ENCODE results near the gene NSUN2.
A peak's percentile ranks its signal among the peaks of the same experiment; 100 is the strongest.

Gene NSUN2

DNA sequence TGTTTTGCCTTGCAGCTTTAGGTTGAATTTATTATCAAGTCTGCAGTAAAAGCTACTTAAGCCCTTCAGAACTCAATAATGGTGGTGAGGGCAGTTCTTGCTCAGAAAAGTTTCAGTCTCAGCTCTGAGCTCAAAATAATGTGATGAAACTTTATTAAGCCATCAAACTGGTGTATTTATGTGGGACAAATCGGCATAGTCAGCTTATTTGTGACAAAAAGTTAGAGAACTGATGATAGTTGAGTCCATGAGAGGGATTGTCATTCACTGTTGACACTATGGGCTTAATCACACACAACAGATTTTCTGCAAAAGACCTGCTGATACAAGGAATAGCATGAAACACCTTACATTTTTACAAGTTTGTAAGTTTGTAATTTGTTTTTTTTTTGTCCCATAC lies 9.8 kb upstream of the NSUN2 start:
- no peak for ATAC-seq

DNA sequence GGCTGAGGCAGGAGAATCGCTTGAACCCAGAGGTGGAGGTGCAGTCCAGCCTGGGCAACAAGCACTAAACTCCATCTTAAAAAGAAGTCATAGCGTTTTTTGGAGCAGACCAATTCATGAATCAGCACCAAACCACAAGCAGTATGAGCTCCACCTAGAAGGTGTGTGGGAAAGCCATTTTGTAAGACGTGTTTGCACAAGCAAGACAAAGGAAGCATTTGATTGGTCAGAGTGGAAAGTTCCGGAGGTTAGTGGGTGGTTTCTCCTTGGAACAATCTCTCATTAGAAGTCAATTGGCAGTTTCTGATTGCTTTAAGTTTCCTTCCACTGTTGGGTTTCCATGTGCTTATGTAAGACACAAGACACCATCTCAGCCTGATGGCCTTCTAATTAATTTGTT lies 5.4 kb upstream of the NSUN2 start:
- no peak for ATAC-seq

DNA sequence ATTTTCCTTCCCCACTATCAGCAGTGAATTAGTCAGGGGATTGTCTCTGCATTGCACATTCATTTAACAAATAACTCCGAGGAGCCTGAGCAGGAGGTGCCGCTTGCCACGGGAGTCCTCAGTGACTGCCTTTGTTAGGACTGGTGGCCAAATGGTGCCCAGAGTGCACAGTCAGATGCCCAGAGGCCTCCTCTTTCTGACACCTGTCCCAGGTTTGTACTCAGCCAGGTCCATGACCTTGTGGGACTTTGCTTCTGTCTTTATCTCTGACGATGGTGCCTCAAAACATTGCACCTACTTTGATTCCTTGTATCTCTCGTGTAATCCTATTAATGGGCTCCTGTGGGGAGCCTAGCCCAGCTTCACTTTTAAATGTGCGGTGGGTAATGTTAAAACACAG lies 4.7 kb upstream of the NSUN2 start:
- no peak for ATAC-seq

DNA sequence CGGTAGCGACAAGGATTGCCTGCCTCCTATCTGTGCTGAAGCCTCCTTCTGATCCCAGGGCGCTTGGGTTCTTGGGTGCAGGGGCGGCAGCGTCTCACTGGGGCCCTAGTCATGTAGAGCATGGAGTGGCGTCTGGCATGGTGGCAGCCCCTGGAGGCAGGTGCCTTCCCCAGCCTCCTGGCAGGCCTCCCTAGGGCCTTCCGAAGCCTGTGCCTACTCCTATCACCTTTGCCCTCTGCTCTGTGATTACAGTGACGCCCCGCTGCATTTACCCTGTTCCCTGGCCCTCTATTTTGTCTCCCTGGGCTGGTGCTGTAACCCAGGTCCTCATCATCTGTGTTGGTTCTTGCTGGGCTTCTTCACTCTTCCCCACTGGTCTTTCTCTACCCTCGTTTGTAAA lies 4.2 kb upstream of the NSUN2 start:
- no peak for ATAC-seq

DNA sequence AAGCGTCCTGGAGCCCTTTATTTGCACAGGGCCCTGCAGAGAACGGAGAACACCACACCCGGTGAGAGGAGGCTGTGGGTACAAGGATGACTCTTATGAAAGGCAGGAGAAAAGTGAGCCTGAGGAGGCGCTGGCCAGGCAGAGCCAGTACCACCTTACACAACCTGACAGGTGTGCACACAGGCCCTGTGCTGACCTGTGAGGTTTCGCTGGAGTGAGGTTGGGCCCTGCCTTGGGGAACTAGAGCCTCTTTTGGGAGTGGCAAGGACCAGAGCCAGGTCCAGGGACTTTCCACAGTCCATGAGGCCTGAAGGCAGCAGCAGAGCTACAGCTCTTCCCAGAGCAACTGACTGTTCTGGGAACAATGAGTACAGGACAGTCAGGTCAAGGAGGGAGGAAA lies 3.4 kb upstream of the NSUN2 start:
- no peak for ATAC-seq

DNA sequence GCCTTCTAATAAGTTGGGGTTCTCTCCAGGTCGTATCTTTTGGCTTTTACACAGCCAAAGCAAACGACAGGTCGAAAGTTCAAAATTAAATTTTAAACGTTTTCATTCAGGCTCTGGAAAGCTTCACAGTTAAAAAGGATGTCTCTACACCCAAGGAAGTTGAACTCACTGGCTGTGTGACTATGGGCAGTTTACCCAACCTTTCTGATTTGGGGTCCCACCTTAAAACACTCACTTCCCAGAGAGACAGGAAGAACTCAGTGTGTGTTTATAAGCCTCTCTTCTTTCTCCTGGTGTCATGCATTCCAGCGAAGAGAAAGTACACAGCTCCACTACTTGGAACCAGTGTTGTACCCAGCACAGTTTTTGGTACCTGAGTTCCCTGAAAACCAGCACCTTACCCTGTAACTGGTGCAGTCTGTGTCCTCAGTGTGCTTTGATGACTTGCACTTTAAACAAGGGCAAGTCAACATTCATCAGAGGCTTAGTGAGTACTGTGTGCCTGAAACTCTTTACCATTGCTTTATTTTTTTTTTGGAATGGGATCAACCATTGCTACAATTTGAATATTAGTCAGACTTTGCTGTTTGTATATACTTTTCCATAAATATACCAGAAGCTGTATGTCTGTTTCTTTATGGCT lies 2.1 kb upstream of the NSUN2 start:
- ATAC-seq, result no peak

DNA sequence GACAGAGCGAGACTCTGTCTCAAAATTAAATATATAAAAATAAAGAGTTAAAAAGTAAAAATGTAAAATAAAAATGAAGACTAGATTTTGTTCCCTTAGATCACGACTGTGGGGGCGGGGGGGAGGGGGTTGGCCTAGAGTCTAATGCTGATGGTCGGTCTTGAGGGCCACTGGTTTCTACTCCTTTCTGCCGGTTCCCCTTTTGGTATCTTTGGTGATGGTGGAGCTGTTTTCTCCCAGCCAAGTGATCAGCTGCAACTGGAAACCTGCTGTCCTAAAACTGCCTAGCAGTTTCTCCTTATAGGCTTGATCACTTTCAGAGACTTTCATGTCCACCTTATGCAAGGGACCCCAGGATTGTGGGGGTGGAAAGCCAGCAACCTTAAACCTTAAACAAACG lies 1.5 kb upstream of the NSUN2 start:
- no peak for ATAC-seq

DNA sequence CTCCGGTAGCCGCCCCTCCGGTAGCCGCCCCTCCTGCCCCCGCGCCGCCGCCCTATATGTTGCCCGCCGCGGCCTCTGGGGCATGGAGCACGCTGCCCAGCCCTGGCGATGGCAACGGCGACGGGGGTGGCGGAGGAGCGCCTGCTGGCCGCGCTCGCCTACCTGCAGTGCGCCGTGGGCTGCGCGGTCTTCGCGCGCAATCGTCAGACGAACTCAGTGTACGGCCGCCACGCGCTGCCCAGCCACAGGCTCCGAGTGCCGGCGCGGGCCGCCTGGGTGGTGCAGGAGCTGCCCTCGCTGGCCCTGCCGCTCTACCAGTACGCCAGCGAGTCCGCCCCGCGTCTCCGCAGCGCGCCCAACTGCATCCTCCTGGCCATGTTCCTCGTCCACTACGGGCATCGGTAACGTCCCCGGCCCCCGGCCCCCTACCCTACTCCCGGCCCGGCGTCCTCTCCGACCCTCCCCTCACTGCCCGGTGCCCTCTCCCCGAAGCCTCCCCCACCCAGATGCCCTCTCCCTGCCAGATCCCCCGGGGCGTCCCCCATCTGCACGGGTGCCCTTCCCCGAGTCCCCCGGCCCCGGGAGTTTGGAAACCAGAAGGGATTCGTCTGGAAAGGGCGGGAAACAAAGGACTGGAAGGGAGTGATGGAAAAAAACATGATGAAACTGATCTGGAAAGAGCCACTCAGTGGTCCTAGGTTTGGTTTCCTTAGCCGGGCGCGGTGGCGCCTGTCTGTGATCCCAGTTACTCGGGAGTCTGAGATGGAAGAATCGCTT lies 813 bp upstream of the NSUN2 start:
- ATAC-seq, result peak; percentile 51 to 61

DNA sequence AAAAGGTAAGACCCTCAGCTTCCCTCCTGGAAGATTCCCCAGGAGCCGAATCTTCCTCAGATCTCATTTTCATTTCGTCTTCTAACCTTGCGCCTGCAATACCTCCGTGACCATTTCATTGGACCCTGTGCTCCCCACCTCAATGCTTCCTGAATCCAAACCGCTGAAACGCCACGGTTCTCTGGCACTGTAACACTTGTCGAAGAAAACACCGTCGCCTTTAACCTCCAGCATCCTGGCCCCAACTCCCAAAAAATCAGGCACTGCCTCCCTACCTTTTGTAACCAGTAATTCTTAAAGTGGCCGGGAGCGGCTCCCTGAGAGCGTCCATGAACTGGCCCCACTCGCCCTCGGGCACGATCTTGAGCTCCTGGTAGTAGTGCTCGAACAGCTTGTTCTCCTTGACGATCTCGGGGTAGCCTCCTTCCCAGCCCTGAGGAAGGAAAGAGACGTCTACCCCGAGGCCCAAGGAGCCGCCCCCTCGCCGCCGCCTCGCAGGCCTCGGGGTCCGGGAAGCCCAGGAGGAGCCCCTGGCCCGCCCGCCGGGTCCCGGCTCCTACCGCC lies 438 bp downstream of the NSUN2 start:
- peak; percentile 21 to 25 for ATAC-seq

DNA sequence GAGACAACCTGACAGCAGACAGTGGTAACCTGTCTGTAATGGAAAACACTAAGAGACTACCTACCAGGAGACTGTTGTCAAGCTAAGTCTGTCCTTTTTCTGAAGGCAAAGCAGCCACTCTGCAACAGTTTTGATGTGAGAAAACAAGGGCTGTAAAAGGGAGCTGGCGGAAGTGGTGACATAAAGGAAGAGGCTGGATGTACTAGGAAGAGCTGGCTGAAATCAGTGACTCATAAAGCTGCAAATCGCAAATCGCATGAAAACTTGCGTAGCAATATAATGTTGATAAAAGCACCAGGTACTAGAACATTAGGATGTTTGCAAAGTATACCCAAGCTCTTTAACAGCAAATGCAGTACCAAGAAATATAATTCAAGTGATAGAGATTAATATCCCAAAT lies 1.4 kb downstream of the NSUN2 start:
- no peak for ATAC-seq

DNA sequence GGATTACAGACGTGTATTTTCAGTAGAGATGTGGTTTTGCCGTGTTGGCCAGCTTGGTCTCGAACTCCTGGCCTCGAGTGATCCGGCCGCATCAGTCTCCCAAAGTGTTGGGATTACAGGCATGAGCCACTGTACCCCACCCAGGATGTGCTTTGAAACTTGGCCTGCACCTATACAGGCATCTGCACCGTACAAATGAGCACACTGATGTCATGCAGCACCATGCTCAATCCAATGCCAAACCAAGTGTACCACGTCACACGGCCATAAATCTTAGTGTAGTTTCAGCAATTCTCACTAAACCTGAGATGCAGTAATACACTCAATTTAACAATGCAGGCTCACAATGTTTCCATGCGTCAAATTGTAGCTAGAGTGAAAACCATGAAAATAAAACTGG lies 6.3 kb downstream of the NSUN2 start:
- no peak for ATAC-seq

DNA sequence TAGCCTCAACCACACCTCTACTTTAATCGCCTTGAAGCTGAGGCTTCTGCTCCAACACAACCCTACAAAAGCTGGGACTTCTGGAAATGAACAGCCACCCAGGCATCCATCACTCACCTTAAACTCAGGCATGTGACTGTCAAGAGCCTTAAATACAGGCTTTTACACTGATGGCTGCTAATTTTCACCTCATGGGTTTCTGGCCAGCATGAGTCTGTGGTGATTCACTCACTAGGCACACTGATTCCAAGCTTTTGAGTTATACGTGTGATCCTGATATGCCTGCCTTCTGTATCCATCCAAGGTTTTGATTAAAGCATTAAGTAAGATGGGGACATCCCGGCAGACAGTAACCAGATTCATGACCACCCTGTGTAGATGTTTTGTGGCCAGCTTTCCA lies 8.9 kb downstream of the NSUN2 start:
- ATAC-seq, result no peak

DNA sequence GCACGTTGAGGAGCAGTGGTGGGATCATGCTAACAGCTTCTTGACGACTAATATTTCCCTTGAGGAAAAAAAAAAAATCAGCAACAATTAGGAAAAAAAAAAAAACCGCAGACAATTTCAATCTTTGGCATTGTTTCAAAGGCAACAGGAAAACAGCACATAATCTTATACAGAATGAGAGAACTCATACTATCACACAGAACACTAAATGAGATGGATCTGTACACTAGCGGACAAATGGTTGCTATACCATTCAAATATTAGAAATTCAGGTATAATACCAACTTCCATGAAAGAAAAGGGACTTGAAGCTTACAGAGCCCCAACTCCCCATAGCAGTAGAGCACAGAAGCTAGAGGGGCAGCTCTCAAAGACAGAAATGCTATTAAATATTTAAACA lies 9.6 kb downstream of the NSUN2 start:
- ATAC-seq, result no peak

DNA sequence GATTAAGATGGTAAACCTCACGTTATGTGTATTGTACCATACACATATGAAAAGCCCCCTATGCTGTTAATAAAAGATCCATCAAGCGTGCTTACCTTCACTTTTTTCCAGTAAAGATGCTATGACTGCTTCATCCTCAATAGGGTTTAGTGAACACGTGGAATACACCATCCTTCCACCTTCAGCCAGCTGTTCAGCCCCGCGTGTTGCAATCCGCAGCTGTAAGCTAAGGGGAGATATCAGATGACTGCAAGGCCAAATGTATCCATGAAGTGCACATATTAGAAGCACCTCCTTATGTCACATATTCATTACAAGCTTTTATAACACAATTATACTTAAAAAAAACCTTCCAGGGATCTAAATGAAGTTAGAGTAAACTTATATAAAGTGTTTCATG lies 16.2 kb downstream of the NSUN2 start:
- no peak for ATAC-seq

DNA sequence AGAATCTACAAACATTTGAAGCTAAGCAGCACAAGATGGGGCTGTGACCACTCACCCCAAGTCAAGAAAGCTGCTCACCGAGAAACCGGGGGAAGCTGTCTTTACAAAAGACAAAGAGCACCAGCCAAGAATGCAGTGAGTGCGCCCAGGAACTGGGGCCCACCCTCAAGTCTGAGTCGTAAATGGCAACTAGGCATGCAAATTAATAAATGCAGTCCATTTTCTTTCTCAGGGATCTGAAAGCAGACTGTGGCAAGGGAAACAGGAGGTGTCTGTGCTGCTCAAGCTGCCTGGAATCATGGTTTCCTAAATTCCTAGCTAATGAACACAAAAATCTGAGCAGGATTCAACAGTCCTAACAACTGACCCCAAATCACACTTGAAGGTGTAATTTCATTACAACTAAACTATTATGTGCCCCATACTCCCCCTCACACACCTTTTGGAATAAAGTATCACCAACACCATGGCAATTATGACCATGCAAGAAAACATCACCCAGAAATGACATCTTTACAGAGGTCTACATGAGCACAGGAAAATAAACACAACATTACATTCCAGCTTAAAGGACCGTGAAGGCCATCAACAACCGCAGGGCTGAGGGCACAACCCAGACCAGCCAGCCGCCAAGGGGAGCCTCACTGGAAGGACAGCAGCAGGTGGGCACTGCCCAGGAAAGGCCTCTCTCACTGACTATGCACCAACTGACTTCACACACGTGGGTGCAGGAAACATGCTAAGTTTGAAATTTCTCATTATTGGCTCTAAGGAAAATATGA lies 17.6 kb downstream of the NSUN2 start:
- no peak for ATAC-seq

DNA sequence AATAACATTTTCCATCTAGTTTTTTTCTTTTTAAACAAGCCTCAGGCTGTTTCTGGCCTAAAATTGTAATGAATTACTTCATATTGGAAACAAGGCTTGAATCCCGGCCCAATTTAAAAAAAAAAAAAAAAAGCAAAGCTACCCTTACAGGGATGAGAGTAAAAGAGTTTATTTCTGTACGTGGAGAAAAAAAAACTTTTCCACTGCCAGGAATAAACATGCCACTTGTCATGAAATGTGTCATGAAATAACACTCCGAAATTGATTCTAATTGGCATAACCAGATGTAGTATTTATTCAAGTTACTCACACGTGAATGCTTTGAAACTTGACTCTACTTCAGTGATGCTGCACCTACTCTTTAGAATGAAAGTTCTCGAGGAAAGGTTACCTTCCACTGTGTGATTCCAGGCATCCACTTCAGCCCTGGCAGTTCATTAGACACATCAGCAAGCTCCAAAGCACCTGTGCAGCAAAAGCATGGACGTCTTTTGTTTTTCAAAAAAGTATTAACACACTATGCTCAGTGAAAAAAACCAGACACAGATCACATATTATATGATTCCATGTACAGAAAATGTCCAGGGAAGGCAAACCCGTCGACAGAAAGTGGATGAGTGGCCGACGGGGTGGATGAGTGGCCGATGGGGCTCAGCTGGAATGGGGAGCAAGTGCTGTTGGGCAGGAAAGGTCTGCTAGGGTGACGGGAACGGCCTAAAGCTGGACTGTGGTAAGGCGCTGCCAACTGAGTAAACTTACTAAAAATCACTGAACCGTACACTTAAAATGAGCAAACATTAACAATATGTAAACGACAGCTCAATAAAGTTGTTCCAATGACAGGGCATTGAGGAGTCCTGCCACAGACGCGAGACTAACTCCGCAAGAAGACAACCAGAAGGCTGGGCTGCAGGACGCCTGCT lies 21.2 kb downstream of the NSUN2 start:
- ATAC-seq, result no peak

DNA sequence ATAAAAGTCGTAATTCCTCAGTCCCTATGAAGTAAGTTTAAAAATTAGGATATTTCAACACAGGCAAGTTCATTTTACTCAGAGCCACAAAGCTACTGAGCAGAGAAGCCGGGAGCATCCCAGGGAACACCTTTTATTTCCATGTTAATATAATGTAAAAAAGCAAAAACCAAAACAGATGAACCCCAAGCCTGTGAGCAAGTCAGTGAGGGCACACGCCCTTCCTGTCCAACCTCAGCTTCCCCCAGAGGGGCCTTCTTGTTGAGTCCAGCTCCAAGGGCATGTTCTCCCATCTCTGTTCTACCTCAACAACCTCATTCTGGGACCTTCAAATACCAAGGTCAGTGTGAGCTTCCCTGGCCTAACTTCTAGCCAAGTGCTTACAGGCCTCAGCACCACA lies 24.8 kb downstream of the NSUN2 start:
- ATAC-seq, result no peak

DNA sequence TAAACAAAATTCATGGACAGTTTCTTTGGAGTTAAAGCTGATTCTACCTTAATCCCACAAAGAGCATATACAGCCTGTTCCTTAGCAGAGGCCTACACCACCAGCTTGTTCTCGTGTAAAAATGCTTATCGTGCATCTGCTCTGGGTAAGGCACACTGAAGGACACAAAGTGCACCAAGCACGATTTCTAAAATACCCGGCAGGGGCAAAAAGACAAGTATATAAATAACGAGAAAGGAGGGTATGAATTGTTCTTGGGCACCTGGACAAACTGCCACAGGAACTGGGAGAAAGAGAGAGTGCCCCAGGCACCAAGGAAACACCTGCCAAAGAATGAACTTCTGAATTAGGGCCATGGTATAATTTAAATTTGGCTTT lies 25.3 kb downstream of the NSUN2 start:
- ATAC-seq, result no peak

DNA sequence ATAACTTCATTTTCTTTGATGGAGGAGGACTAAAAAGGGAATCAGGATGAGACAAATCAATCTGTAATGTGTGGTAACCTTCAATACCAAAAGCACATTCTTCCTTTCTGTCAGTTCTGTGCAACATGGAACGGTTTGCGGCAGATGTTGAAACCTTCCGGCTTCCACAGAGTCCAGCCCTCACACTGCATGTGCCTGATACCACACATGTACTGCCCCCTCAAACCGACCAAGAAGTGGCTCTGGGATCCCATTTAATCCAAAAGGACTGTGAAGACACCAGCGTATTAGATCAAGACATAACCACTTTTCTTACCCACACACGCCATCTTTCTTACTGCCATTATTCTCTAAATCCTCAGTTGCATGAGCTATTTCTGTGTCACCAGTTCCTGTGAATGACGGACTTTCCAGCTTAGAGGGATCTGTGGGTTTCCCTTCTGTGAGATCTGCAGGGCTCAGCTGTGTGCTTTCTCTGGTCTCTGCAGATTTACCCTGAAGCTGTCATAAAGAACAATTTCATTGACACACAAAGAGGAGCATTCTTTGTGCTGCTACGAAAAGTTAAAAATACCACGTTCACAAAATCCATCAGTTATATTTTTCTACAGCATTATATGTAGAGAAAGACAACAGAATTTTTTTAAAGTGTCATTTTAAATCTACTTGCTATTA lies 25.8 kb downstream of the NSUN2 start:
- no peak for ATAC-seq

DNA sequence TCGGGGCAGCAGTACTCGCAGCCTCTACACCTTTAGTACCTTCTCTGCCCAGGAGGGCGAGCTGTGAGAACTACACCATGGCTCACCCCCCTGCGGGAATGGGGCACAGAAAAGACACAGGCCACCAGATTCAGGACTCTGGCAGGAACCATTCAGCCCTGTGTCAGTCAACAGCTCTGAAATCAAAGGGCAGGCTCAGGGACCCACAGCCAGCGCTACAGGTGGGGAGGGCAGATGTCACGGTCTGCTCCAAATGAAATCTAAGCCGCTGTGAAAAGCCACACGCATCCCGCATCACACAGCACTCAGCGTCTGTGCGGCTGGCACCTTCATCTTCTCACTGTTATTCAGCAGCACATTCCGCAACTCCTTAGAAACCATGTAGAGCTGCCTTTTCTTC lies 27.9 kb downstream of the NSUN2 start:
- ATAC-seq, result no peak

DNA sequence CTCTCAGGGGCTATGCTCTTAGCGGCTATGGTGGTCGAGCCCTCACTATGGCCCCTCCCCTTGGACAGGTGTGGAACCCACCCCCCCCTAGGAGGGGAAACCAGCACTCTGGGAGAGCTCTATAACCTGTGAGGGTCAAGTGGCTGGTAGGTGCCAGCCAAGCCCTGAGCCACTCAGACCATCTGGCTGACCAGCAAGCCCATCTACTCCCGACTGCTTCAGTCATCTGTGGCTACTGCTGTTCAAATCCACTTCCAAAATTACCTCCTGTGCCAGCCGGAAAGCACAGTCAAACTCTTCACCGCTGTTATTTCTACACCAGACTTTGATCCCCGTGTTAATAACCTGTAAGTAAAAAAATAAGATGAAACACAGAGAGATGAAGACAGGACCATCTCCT lies 28.5 kb downstream of the NSUN2 start:
- no peak for ATAC-seq

DNA sequence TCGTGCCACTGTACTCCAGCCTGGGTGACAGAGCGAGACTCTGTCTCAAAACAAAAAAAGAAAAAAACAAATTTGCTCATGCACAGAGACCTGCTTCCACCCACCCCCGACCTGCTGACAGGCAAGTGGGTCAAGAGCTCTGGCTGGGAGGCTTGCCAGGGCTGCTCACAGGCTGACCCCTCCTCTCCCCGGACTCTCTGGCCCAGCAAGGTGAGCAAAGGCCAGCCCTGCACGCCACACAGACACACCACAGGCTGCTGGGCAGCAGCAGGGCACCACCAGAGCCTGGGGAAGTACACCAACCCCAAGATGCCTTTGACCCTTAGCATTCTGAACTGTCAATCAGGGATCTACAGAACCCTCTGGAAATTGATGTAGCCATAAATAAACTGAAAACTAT lies 29.2 kb downstream of the NSUN2 start:
- no peak for ATAC-seq

All from activated CD4-positive, CD25-positive, alpha-beta regulatory T cell treated with anti-CD3 and anti-CD28 coated beads, Interleukin-2, amount 50 U/mL, for 24 hours (primary cell).